Stimulated activated CD8-positive, alpha-beta memory T cell treated with anti-CD3 and anti-CD28 coated beads, Interleukin-12 subunit alpha, Interleukin-12 subunit beta, amount 100 ng/mL, for 4 hours (primary cell): ENCODE results near the gene ETHE1.

Experiments used
- DNase-seq: peaks from one replicate; pipeline ENCODE4 v3.0.0-alpha.2; 2020; ENCODE audit warnings: low read depth

ETHE1 gene, protein sequence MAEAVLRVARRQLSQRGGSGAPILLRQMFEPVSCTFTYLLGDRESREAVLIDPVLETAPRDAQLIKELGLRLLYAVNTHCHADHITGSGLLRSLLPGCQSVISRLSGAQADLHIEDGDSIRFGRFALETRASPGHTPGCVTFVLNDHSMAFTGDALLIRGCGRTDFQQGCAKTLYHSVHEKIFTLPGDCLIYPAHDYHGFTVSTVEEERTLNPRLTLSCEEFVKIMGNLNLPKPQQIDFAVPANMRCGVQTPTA

GRCh38 chr19:43526884-43527859 is at the start of gene ETHE1:
Gene ETHE1 (minus strand): TSS chr19:43527201. CDS start chr19:43527177, 24 bp downstream.
- DNase-seq: peak; percentile 57

DNA sequence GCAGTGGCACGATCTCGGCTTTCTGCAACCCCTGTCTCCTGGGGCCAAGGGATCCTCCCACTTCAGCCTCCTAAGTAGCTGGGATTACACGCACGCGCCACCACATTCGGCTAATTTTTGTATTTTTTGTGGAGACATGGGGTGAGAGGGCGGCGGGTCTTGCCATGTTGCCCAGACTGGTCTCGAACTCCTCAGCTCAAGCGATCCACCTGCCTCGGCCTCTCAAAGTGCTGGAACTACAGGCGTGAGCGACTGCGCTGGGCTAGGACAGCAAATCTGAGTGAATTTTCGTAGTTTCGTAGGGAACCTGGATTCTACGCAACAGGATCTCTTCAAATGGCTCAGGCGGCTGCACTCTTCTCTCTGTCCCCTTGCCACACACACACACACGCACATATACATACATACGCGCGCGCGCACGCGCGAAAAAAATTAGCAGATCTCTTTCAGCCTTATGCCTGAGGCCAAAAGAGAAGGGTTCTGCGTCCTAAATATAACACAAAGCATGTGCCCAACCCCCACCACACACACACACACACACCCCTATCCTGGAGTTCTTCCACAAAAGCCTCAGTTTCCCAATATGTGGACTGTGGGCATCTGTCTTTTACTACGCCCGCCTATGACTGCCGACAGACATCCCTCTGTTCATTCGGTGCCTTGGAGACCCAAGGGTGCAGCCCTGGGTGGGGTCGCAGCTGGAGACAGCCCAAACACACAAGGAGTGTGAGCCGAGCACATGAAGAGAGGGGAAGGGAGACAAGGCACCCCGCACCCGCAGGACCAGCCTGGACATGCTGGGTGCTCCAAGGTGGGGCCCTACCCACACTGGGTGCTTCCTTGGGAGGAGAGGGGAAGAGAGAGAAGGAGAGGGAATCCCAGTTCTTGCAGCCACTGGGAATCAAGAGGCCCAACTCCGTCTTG is 49.2 kb upstream of the ETHE1 start:
- DNase-seq: no peak

DNA sequence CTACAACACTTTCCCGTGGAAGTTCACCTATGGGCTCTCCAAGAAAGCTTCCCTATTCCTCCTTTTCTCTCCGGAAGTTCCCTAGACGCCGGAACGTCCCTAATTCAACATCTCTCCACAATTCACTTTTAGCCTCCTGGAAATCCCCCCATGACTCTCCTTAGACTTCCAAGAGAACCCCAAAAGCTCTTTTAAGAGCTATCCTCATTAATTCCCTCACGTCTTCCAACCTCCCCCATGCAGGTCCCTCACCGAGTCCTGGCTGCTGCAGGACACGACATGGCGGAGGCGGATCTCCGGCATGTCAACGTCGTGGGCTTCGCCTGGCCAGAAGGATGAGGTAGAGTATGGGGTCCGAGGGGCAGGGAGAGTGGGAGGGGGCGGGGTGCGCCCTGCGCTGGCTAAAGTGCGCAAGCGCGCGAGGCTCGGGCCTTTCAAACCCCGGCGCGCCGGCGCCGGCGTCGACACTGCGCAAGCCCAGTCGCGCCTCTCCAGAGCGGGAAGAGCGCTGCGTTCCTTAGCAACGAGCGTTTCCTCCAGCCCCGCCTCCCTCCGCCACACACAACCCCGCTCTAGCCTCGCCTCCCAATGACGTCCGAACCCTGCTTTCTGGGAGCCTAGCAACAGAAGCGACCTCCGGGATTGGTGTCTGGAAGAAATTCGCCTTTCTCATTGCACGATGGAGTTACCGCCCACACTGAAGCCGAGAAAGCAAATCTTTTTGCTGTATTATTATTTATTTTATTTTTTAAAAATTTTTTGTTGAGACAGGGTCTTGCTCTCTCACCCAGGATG is 48.4 kb upstream of the ETHE1 start, which contains the start of the genes PINLYP and XRCC1:
TSS of gene PINLYP (plus strand) at position 646 of the 795 bp plus-strand sequence. CDS start 1,391 bp downstream, outside the sequence.
TSS of gene XRCC1 (minus strand) at position 372 of the 795 bp plus-strand sequence. CDS start at position 303, 69 bp downstream.
- peak; percentile 89 for DNase-seq

GRCh38 chr19:43574424-43575155 is 47.6 kb upstream of the ETHE1 start:
- no peak for DNase-seq

DNA sequence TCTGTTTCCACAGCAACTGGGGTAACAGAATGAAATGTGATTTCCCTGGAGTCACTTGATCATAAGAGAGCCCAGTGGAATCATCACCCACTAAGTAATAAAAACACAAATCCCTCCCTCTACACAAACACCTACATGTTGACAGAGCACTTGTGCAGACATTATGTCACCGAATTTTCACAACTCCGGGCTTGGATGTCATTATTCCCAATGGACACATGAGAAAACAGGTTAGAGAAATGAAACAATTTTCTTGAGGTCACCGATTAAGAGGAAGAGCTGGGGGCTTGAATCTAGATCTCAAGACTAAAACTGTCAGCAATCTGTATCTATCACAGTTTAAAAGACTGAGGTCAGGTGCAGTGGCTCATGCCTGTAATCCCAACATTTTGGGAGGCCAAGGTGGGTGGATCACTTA is 45.2 kb upstream of the ETHE1 start:
- no peak for DNase-seq

DNA sequence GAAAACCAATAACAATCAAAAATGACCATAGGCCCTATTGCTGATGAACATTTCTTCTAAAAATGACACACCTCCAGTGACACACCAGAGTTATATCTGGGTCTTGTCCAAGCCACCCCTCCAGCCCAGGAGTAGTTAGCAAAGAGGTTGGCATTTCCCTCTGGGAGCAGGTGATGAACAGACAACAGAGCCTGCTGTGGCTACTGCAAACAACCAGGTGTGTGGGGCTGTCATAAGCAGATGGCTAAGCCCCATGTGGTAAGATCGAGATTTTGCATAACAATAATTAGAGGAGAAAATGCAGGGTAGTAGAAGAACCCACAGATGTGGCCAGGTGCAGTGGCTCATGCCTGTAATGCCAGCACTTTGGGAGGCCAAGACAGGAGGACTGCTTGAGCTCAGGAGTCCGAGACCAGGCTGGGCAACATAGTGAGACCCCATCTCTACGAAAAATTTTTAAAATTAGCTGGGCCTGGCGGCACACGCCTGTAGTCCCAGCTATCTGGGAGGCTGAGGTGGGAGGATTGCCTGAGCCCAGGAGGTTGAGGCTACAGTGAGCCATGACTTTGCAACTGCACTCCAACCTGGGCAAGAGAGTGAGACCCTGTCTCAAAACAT is 43.3 kb upstream of the ETHE1 start:
- no peak for DNase-seq

DNA sequence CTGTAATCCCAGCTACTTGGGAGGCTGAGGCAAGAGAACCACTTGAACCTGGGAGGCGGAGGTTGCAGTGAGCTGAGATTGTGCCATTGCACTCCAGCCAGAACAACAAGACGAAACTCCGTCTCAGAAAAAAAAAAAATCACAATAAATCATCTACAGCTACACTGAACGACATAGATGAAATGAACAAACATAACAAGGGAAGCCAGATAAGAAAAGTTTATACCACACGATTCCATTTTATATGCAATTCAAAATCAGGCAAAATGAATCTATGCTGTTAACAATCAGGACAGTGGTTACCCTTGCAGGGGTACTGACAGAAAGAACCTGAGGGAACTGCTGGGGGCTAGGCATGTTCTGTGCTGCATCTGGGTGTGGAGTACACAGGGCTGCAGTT is 42.7 kb upstream of the ETHE1 start:
- DNase-seq: no peak

DNA sequence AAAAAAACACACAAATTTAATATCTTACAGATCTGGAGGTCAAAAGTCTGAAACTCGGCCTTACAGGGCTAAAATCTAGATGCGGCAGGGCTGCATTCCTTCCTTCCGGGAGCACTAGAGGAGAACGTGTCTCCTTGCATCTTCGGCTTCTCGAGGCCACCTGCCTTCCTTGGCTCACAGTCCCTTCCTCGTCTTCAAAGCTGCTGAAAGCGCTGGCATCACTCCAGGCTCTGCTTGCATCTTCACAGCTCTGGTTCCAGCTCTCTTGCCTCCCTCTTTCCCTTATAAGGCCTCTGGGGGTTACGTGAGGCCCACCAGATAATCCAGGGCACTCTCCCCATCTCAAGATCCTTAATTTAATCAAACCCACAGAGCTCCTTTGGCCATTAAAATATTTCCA is 37.8 kb upstream of the ETHE1 start:
- no peak for DNase-seq

GRCh38 chr19:43563816-43564457 is 36.9 kb upstream of the ETHE1 start:
- DNase-seq: no peak

- peak; percentile 71 for DNase-seq
Measured at GRCh38 chr19:43562698-43563241, 35.8 kb upstream of the ETHE1 start.

GRCh38 chr19:43562226-43562697 is 35.3 kb upstream of the ETHE1 start:
- no peak for DNase-seq

DNA sequence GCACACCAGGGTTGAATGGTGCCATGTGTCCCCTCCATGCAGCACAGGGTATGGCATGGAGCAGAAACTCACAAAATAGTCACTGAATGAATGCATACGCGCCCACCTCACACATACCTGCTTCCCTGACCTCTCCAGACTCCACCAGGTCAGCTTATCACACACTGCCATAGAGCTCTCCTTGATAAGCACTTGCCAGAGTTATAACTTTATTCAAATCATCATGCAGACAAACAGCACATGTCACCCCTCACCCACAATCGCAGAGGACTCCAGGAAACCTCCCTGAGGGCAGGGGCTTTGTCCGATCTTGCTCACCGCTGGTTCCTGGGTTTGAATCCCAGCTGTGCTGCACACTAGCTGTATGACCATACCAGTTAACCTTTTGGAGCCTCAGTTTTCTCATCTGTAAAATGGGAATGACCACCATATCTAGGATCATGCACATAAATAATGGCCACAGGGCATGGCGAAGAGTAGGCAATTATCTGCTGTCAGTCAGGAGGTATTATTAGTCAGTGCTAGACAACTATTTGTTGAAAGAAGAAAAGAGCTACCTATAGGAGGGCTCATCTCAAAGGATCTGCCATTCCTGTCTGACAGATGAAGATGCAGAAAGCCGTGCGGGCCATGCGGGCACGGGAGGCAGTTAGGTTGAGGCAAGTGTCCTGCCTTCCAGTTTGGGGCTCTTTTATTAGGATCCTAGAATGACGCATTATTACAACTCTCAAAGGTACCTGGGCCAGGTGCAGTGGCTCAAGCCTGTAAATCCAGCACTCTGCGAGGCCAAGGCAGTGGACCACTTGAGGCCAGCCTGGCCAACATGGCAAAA is 34.4 kb upstream of the ETHE1 start:
- DNase-seq: no peak

- DNase-seq: no peak
Measured at GRCh38 chr19:43560687-43561086, 33.7 kb upstream of the ETHE1 start.

GRCh38 chr19:43555185-43555770 is 28.3 kb upstream of the ETHE1 start:
- peak; percentile 60 for DNase-seq

- no peak for DNase-seq
Measured at GRCh38 chr19:43554317-43554895, 27.4 kb upstream of the ETHE1 start.

GRCh38 chr19:43553656-43554055 is 26.7 kb upstream of the ETHE1 start:
- DNase-seq: no peak

GRCh38 chr19:43552616-43553015 is 25.6 kb upstream of the ETHE1 start:
- no peak for DNase-seq
